Mesenchymal stem cell (in vitro differentiated cells and primary cell): ENCODE data around the gene HS1BP3.

Source experiments
- DNase-seq: peaks from one replicate; pipeline ENCODE4 v3.0.0-alpha.2; 2013
- H2AFZ ChIP-seq: one replicate; pipeline ENCODE4 v1.6.1; 2013; ENCODE audit warnings: low read depth, mild to moderate bottlenecking, control low read depth, inconsistent platforms, low read length, moderate library complexity
- H2AK5ac ChIP-seq: 2 replicates; pipeline ENCODE4 v1.6.1; 2013; ENCODE audit warnings: low read length, moderate library complexity, mild to moderate bottlenecking, inconsistent platforms; ENCODE audit not compliant: severe bottlenecking
- H2BK120ac ChIP-seq: one replicate; pipeline ENCODE4 v1.6.1; 2013; ENCODE audit warnings: low read depth, mild to moderate bottlenecking, inconsistent platforms, low read length, moderate library complexity
- H2BK12ac ChIP-seq, 2 experiments: one replicate each; pipeline ENCODE4 v1.6.1; 2013; ENCODE audit warnings: inconsistent platforms in 2 of 2, low read length in 2 of 2, mild to moderate bottlenecking in 2 of 2, moderate library complexity in 2 of 2, control low read depth in 1 of 2
- H2BK15ac ChIP-seq: one replicate; pipeline ENCODE4 v1.6.1; 2013; ENCODE audit warnings: mild to moderate bottlenecking, low read depth, inconsistent platforms; ENCODE audit not compliant: poor library complexity, severe bottlenecking
- H2BK5ac ChIP-seq: 2 replicates; pipeline ENCODE4 v1.6.1; 2013; ENCODE audit warnings: low read depth, mild to moderate bottlenecking, low read length, control low read depth, inconsistent platforms; ENCODE audit not compliant: poor library complexity, severe bottlenecking
- H3K14ac ChIP-seq, 2 experiments: one replicate each; pipeline ENCODE4 v1.6.1; 2013; ENCODE audit warnings: inconsistent platforms in 2 of 2, low read length in 2 of 2, control low read depth in 1 of 2, mild to moderate bottlenecking in 1 of 2, moderate library complexity in 1 of 2
- H3K18ac ChIP-seq, 2 experiments: one replicate each; pipeline ENCODE4 v1.6.1; 2013; ENCODE audit warnings: inconsistent platforms in 2 of 2, low read length in 2 of 2, control low read depth in 1 of 2, low read depth in 1 of 2, mild to moderate bottlenecking in 1 of 2
- H3K23ac ChIP-seq, 2 experiments: one replicate each; pipeline ENCODE4 v1.6.1; 2013; ENCODE audit warnings: inconsistent platforms in 2 of 2, low read length in 2 of 2, mild to moderate bottlenecking in 2 of 2, moderate library complexity in 2 of 2, control low read depth in 1 of 2
- H3K27ac ChIP-seq: 2 replicates; pipeline ENCODE4 v1.5.1; 2013; ENCODE audit warnings: mild to moderate bottlenecking, moderate library complexity, low read length, control low read depth, inconsistent platforms; ENCODE audit not compliant: poor library complexity, severe bottlenecking
- H3K27me3 ChIP-seq, 2 experiments: 2 replicates each; pipeline versions ENCODE4 v1.6.1 to v1.7.0; 2013; ENCODE audit warnings: low read length in 2 of 2, mild to moderate bottlenecking in 2 of 2, moderate library complexity in 2 of 2, control low read depth in 1 of 2, inconsistent platforms in 1 of 2; ENCODE audit not compliant: control insufficient read depth in 1 of 2, insufficient read depth in 1 of 2
- H3K36me3 ChIP-seq, 2 experiments: 2 replicates each; pipeline versions ENCODE4 v1.6.1 to v1.7.0; 2013; ENCODE audit warnings: low read length in 2 of 2, control low read depth in 1 of 2, inconsistent platforms in 1 of 2, low read depth in 1 of 2, mild to moderate bottlenecking in 1 of 2; ENCODE audit not compliant: insufficient read depth in 2 of 2, control insufficient read depth in 1 of 2
- H3K4ac ChIP-seq, 2 experiments: one replicate each; pipeline ENCODE4 v1.6.1; 2013; ENCODE audit warnings: inconsistent platforms in 2 of 2, low read length in 2 of 2, mild to moderate bottlenecking in 2 of 2, moderate library complexity in 2 of 2, control low read depth in 1 of 2, low read depth in 1 of 2
- H3K4me1 ChIP-seq: 2 replicates; pipeline ENCODE4 v1.6.1; 2013; ENCODE audit warnings: low read depth, low read length, control low read depth; ENCODE audit not compliant: control insufficient read depth, insufficient read depth
- H3K4me2 ChIP-seq: 2 replicates; pipeline ENCODE4 v1.6.1; 2013; ENCODE audit warnings: low read length, mild to moderate bottlenecking, inconsistent platforms; ENCODE audit not compliant: poor library complexity, severe bottlenecking
- H3K4me3 ChIP-seq, 2 experiments: 2 replicates each; pipeline versions ENCODE4 v1.5.1 to v1.7.0; 2013; ENCODE audit warnings: low read length in 2 of 2, mild to moderate bottlenecking in 2 of 2, control low read depth in 1 of 2, low read depth in 1 of 2; ENCODE audit not compliant: insufficient read depth in 1 of 2
- H3K79me1 ChIP-seq: replicated peaks from 2 replicates; pipeline ENCODE4 v1.6.1; 2013; ENCODE audit warnings: mild to moderate bottlenecking, control low read depth, low read length, inconsistent platforms; ENCODE audit not compliant: poor library complexity, severe bottlenecking
- H3K9ac ChIP-seq: 2 replicates; pipeline ENCODE4 v1.7.0; 2013; ENCODE audit warnings: mild to moderate bottlenecking, low read length, moderate library complexity
- H3K9me3 ChIP-seq: 2 replicates; pipeline ENCODE4 v1.7.0; 2013; ENCODE audit warnings: mild to moderate bottlenecking, low read length; ENCODE audit not compliant: control insufficient read depth
- H4K8ac ChIP-seq: one replicate; pipeline ENCODE4 v1.6.1; 2013; ENCODE audit warnings: inconsistent platforms, mild to moderate bottlenecking, low read length, moderate library complexity
- H4K91ac ChIP-seq: one replicate; pipeline ENCODE4 v1.6.1; 2013; ENCODE audit warnings: mild to moderate bottlenecking, low read length, inconsistent platforms
- WGBS: methylation state at CpG from one replicate; pipeline ENCODE4 v1.1.7; 2013; ENCODE audit warnings: mixed read lengths; 5-methylcytosine and 5-hydroxymethylcytosine counted together

Gene HS1BP3

DNA sequence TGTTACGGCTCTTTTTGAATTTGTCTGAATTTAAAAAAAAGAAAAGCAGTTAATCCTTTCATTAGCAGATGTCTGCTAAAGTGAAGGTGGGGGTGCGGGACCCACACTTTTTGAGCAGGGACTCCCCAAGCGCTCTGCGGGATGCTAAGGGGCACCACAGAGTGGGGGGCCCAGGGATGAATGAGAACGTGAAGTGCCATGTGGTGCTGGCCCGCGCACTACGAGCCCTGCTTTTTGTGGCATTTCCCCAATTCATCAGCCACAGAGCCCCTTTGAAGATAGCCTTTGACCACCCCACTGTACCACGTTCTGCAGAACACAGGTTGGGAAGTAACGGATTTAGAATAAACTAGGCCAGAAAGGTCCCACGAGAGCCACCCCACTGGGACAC, 28.6 kb downstream of the HS1BP3 start:
- H2BK5ac ChIP-seq = no peak overlapping the region
- no peak overlapping the region for H4K8ac ChIP-seq
- H2BK15ac ChIP-seq = no peak overlapping the region
- H2AFZ ChIP-seq = no peak overlapping the region
- H3K23ac ChIP-seq = no peak overlapping the region
- no peak overlapping the region for H4K91ac ChIP-seq
- H3K9me3 ChIP-seq = no peaks in the 10 kb centered on the region
- no peak overlapping the region for H2BK12ac ChIP-seq
- H3K4me3 ChIP-seq = no peak overlapping the region
- H3K18ac ChIP-seq = no peak overlapping the region
- WGBS = 95% methylated on average over 11 of the region's 11 CpGs
- peaks cover 1% of the 10 kb centered on the region for H3K79me1 ChIP-seq
- H3K27me3 ChIP-seq = no peaks in the 10 kb centered on the region
- no peak overlapping the region for H3K4me2 ChIP-seq
- H3K4ac ChIP-seq = no peak overlapping the region
- peaks cover 52% of the 10 kb centered on the region in 2 experiments for H3K36me3 ChIP-seq
- no peak overlapping the region for H3K27ac ChIP-seq
- no peak overlapping the region for H2BK120ac ChIP-seq
- H3K9ac ChIP-seq = no peak overlapping the region
- no peak overlapping the region for H2AK5ac ChIP-seq
- no peak overlapping the region for H3K14ac ChIP-seq
- no peak for DNase-seq
- peaks cover 62% of the 10 kb centered on the region for H3K4me1 ChIP-seq

GRCh38 chr2:20621366-20622295, 29.3 kb downstream of the HS1BP3 start:
- Histone ChIP-seq H3K23ac (no peak overlapping the region), H3K18ac (no peak overlapping the region), H3K36me3 (peaks cover 52% of the 10 kb centered on the region in 2 experiments), H2BK15ac (no peak overlapping the region), H3K79me1 (peaks cover 4% of the 10 kb centered on the region), H3K4me2 (no peak overlapping the region), H3K27me3 (no peaks in the 10 kb centered on the region), H3K9ac (no peak overlapping the region), H2BK12ac (no peak overlapping the region), H3K27ac (no peak overlapping the region), H2BK120ac (no peak overlapping the region), H4K91ac (no peak overlapping the region), H3K4ac (no peak overlapping the region), H2BK5ac (no peak overlapping the region), H2AK5ac (peak overlapping the region; percentile 70), H3K4me1 (peaks cover 65% of the 10 kb centered on the region), H4K8ac (no peak overlapping the region), H3K9me3 (no peaks in the 10 kb centered on the region), H2AFZ (no peak overlapping the region), H3K14ac (no peak overlapping the region), H3K4me3 (no peak overlapping the region)
- no peak for DNase-seq
- 82% methylated on average over 12 of the region's 12 CpGs for WGBS

DNA sequence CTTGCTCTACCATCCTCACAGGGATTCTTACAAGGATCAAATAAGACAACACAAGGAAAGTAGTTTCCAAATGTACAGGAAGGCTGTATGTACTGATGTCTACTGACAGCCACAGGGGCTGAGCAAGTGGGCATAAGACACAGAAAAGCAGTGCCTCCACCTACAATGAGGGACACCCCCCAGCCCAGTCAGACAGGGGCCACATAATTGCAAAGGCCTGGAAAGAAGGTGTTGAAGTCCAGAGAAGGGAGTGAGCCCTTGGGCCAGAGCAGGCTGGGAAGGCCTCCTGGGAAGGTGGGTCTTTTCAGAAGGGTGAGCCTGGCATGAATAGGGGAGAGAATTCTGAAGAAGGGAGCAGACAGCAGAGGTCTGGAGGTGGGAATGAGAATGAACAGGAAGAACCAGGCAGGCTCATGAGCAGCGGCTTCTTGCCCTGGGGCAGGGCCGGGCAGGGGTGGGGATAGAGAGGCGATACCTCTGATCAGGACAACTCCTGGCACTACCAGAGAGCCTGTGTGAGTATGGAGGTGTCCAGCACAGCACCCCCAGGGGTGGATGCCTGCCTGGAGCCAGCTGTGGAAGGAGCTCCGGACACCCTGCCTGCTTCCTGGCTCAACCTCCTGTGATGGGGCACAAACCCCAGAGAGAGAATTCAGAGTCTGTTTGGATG, 30.1 kb downstream of the HS1BP3 start:
- peaks cover 52% of the 10 kb centered on the region in 2 experiments for H3K36me3 ChIP-seq
- no peak overlapping the region for H3K18ac ChIP-seq
- peak overlapping the region; percentile 63 for H2AK5ac ChIP-seq
- no peak overlapping the region for H3K4me3 ChIP-seq
- H2BK120ac ChIP-seq = no peak overlapping the region
- no peak overlapping the region for H3K23ac ChIP-seq
- peaks cover 63% of the 10 kb centered on the region for H3K4me1 ChIP-seq
- no peak overlapping the region for H3K27ac ChIP-seq
- peaks cover 4% of the 10 kb centered on the region for H3K79me1 ChIP-seq
- no peak overlapping the region for H4K8ac ChIP-seq
- DNase-seq = no peak
- no peak overlapping the region for H3K14ac ChIP-seq
- peak overlapping the region; percentile 45 for H2BK15ac ChIP-seq
- no peak overlapping the region for H2BK5ac ChIP-seq
- H3K4me2 ChIP-seq = no peak overlapping the region
- peak overlapping the region; percentile 15 for H4K91ac ChIP-seq
- H2BK12ac ChIP-seq = no peak overlapping the region
- H3K4ac ChIP-seq = no peak overlapping the region
- H3K9ac ChIP-seq = no peak overlapping the region
- no peaks in the 10 kb centered on the region for H3K27me3 ChIP-seq
- no peak overlapping the region for H2AFZ ChIP-seq
- no peaks in the 10 kb centered on the region for H3K9me3 ChIP-seq
- 98% methylated on average over 4 of the region's 4 CpGs for WGBS

GRCh38 chr2:20620271-20620681, 30.6 kb downstream of the HS1BP3 start:
- no peak overlapping the region for H3K9ac ChIP-seq
- H2BK5ac ChIP-seq = no peak overlapping the region
- no peak overlapping the region for H2BK120ac ChIP-seq
- no peak overlapping the region for H3K4ac ChIP-seq
- no peak overlapping the region for H4K8ac ChIP-seq
- H3K18ac ChIP-seq = peak overlapping the region in 1 of 2 experiments; percentile 49
- no peaks in the 10 kb centered on the region for H3K27me3 ChIP-seq
- H3K14ac ChIP-seq = no peak overlapping the region
- WGBS = 95% methylated on average over 8 of the region's 8 CpGs
- H2AFZ ChIP-seq = no peak overlapping the region
- peaks cover 52% of the 10 kb centered on the region in 2 experiments for H3K36me3 ChIP-seq
- peak overlapping the region; percentile 26 for H2AK5ac ChIP-seq
- no peak overlapping the region for H3K27ac ChIP-seq
- no peak overlapping the region for H3K23ac ChIP-seq
- H2BK15ac ChIP-seq = no peak overlapping the region
- H3K79me1 ChIP-seq = peaks cover 4% of the 10 kb centered on the region
- no peaks in the 10 kb centered on the region for H3K9me3 ChIP-seq
- H2BK12ac ChIP-seq = peak overlapping the region in 1 of 2 experiments; percentile 38
- peaks cover 66% of the 10 kb centered on the region for H3K4me1 ChIP-seq
- no peak overlapping the region for H3K4me2 ChIP-seq
- no peak overlapping the region for H3K4me3 ChIP-seq
- DNase-seq = no peak
- H4K91ac ChIP-seq = peak overlapping the region; percentile 9
